Measurements from ENCODE around the gene ARVCF.

Gene ARVCF

DNA sequence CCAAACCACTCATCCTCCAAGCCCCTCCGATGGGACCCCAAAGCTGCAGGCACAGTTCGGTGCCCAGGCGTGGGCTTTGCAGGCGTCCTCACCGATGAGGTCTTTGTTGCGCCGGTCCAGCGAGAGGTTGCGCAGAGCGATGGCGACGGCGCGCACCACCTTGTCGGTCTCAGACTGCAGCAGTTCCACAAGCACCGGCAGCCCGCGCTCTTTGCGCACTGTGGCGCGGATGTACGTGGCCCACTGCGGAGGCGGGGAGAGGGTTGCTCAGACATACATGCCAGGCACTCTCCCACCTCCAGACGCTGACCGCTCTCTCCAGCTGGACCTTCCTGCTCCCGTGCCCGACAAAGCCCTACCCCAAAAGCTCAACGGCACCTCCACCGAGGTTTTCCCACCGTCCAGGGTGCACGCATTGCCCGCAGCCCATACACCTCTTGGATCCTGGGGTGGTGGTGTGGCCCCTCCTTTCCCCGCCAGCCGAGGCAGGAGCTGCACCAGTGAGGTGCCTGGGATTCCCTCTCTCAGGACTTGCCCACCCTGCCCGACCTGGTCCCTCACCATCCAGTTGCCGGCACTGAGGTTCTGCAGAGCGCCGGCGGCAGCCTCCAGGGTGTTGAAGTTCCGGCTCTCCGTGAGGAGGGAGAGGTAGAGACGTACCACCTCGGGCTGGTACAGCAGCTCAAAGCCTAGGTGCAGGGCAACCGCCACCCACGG, 42.9 kb downstream of the ARVCF start:
- TF ChIP-seq, protein P1, sequence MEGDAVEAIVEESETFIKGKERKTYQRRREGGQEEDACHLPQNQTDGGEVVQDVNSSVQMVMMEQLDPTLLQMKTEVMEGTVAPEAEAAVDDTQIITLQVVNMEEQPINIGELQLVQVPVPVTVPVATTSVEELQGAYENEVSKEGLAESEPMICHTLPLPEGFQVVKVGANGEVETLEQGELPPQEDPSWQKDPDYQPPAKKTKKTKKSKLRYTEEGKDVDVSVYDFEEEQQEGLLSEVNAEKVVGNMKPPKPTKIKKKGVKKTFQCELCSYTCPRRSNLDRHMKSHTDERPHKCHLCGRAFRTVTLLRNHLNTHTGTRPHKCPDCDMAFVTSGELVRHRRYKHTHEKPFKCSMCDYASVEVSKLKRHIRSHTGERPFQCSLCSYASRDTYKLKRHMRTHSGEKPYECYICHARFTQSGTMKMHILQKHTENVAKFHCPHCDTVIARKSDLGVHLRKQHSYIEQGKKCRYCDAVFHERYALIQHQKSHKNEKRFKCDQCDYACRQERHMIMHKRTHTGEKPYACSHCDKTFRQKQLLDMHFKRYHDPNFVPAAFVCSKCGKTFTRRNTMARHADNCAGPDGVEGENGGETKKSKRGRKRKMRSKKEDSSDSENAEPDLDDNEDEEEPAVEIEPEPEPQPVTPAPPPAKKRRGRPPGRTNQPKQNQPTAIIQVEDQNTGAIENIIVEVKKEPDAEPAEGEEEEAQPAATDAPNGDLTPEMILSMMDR (IDR thresholded peaks at IDR 0.05; ENCODE audit: low read length, missing control alignments): no peak
- DNase-seq (ENCODE audit: low read depth): no peak
- H3K4me3 ChIP-seq (replicated peaks; ENCODE audit: low read depth, low read length): no peak overlapping the region

DNA sequence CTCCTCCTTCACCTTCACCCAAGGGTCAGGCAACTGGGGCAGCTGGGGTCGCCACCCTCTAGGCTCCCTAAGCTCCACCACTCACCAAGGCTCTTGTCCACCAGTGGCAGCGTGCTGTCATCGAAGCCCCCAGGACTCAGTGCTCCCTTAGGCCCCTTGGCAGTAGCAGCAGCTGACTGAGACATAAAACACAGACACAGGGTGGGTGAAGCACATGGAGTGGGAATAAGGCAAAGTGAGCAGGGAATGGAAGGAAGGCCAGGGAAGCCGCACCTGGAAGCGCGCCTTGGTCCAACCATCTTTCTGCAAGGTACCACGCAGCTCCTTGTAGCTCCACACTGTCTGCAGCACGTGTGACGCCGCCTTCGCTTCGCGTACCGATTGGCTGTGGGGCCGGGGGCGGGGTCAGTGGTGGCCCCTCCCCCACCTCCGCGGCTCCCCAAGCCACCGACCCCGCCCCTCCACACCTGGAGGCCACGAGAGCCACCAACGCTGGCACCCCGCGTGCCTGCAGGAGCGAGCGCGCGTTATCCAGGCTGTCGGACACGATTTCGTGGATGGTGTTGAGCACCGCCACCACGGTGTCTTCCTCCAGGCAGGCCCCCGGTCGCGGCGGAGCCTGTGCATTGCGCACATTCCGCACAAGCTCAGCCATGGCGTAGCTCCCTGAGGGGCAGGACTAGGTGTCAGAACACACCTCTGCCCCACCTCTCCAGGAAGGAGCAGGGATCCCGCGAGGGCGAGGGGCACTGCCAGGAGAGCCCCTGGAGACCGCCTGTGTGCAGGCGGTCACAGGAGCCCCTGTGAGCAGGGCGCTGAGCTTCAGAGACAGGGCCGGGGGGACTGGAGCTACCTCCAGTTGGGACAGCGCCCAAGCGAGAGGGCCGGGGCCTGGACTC, 43.7 kb downstream of the ARVCF start:
- no peak for DNase-seq (ENCODE audit: low read depth)
- TF ChIP-seq, protein P1 (IDR thresholded peaks at IDR 0.05; ENCODE audit: low read length, missing control alignments): no peak
- H3K4me3 ChIP-seq (replicated peaks; ENCODE audit: low read depth, low read length): no peak overlapping the region

DNA sequence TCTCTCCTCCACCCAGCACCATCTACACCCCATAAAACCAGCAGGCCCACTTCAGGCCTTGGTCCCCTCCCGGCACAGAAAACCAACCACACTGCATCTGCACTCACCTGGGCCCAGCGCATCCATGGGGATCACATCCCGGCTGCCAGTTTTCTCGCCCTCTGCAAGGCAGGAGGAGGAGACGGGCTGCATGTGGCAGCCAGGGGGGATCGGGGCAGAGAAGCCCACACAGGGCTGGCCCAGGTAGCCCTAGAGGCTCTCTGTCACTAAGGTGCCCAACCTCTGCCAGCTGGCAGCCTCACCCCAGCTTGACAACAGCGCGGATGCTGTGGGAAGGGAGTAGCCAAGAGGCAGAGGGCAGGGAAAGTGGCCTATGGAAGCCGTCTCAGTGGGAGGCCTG, 44.4 kb downstream of the ARVCF start:
- no peak overlapping the region for H3K4me3 ChIP-seq (replicated peaks; ENCODE audit: low read depth, low read length)
- DNase-seq (ENCODE audit: low read depth): no peak
- TF ChIP-seq, protein P1 (IDR thresholded peaks at IDR 0.05; ENCODE audit: low read length, missing control alignments): no peak

DNA sequence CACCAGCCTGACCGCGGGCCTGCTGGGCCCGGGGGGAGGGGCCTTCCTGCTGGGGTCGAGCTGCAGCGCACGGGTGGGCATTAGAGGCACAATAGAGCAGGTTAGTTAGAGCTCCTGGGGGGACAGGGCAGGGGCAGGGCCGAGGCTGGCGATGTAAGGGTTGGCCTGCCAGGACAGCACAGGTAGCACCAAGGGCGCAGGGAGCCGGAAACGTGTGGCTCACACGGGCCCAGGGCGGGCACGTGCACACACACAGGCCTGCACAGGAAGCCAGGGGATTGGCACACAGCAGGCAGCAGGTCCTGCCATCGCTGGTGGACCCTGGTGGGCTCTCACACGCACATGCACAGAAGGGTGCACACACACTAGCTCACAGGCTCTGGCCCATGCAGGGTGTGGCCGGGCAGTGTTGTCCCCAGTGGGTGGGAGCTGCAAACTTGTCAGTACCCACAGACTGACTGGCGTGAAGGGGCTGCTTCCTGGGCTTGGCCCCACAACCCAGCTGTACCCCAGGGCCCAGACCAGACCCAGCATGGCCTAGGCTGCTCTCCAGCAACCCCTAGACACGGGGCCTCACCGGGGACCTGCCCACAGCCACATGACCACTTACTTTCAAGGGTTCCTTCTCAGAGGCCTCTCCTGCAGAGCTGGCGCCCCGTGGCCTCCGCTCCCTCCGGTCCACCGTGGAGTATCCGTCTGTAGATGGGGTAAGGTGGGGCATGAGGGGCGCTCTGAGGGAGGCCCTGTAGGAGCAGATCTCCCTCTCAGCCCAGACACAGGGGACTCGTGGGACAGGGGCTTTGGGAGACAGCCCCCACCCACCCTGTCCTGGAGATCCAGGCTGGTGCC, 45.1 kb downstream of the ARVCF start:
- TF ChIP-seq, protein P1 (IDR thresholded peaks at IDR 0.05; ENCODE audit: low read length, missing control alignments): no peak
- H3K4me3 ChIP-seq (replicated peaks; ENCODE audit: low read depth, low read length): no peak overlapping the region
- DNase-seq (ENCODE audit: low read depth): no peak

DNA sequence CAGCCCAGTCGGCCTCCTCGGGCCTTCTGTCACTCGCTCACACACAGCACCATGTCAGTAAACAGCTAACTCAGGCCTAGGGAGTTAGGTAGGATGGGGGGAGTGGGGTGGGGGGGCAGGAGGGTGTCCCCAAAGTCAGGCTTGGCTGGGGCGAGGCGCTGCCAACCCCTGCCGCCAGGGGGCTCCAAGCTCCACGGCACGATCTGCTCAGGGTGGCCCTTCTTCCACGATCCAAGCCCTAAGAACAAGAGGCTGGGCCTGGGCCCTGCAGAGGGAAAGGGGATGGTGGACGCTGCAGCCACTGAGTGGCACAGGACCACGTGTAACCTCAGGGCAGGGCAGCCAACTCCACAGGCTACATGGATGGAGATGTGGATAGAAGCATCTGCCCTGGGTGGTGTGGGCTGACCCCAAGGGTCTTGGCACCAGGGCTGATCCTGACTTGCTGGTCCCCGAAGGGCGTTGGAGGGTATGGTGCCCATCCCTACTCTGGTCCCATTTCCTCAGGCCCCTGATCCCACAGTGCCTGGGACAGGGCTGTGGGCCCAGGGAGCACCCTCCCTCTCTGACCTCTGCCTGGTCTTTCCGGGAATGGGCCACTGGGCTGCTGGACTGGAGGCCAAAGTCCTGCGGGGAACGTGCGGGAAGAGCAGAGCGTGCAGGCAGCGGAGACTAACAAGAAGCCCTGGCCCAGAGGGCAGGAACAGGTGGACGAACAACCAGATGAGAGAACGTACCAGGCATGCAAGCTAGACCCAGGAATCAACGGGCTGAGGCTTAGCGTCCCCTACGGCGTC, 45.9 kb downstream of the ARVCF start:
- TF ChIP-seq, protein P1 (IDR thresholded peaks at IDR 0.05; ENCODE audit: low read length, missing control alignments): peak; percentile 82
- DNase-seq (ENCODE audit: low read depth): peak; percentile 64
- no peak overlapping the region for H3K4me3 ChIP-seq (replicated peaks; ENCODE audit: low read depth, low read length)

DNA sequence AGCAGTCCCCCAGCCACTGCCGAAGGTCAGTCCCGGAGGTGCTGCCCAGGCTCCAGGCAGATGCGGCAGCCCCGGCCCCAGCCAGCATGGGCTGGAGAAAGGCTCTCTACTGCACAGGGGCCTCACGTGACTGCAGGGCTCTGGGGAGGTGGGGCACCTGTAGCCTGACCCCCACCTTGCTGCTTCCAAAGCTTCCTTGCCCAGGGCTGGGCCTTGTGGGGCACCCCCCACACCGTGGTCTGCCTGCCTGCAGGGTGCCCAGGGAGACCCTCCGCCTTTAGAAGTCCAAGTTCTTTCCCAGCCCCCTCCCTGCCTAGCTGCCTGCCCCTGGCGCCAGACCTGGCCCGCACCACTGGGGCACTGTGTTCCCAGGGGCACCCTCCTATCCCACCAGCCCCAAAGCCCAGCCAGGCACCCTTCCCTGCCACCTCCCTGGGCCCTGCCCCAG, 46.6 kb downstream of the ARVCF start:
- TF ChIP-seq, protein P1 (IDR thresholded peaks at IDR 0.05; ENCODE audit: low read length, missing control alignments): no peak
- no peak for DNase-seq (ENCODE audit: low read depth)
- H3K4me3 ChIP-seq (replicated peaks; ENCODE audit: low read depth, low read length): no peak overlapping the region
